ENCODE data around the gene TBC1D10B.
"Not testable (repeated sequence)": the region's sequence is repeated elsewhere in the genome, so short reads cannot be mapped to it uniquely, and the experiment has no call there.

TBC1D10B gene

DNA sequence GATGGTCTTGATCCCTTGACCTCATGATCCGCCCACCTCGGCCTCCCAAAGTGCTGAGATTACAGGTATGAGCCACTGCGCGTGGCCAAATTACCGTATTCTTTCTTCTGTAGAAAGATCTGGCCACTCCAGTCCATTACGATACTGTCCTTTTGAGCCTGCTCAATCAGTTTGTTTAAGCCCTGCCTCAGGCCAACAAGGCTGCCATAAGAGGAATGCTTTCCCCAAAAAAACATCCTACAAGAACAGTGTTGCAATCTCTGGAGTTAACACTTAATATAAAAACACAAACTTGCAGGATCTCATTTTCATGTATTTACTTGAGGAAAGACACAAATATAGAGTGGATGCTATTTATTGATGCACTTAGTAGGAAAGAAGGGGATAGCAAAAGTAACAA, 46.1 kb downstream of the TBC1D10B start:
- not testable (repeated sequence) for DNase-seq (ENCODE audit: low spot score)

DNA sequence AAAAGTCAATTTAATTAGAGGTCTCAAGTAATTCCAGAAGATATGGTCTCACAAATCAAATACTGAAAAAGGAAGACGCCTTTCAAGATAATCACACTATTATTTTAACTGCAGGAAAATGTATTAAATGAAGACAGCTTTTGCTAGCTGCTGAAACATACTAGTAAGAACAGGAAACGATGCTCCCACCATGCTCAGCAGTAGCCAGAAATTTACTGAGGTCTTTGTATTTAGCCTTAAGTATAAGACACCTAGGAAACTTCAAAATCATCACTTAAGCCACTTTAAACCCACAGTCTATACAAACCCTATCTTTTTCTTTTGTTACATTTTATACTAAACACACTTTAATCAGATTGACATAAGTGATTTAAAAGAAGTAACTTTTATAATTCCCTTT, 51.6 kb downstream of the TBC1D10B start:
- not testable (repeated sequence) for DNase-seq (ENCODE audit: low spot score)

DNA sequence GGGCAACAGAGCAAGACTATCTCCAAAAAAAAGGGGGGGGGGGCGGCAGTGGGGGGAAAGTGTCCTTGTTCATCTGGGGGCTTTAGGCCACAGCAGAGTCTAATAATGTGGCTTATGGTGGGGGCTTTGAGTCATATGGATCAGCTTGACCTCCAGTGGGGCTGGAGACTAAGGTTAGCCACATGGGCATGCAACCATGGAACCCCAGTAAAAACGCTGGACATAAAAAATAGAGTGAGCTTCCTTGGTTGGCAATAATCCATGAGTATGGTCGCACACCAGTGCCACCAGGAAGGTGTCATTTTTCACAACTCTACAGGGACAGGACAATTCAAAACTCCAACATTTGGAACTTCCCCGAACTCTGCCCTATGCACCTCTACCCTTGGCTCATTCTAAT, 59.4 kb downstream of the TBC1D10B start:
- not testable (repeated sequence) for DNase-seq (ENCODE audit: low spot score)

DNA sequence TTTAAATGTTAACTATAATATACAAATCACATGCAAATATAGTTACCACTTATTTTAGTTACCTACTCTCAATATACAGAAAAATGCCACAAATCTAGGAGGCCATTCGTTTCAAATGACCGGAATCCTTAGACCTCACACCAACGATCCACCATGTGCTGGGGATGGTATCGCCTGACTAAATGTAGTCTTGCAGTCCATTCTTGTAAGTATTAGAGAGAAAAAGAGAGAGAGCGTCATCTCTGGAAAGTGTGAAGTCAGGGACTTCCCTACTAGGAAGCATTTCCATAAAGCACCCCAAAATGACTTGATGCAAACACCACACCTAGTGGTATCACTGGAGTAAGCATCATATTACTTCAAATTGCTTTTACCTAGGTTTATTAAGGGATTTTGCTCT, 61.0 kb downstream of the TBC1D10B start:
- DNase-seq (ENCODE audit: low spot score): not testable (repeated sequence)
